Measurements from ENCODE around the gene ZNF644. TPM values are rescaled to one million over a fixed set of nuclear protein-coding genes. Genes with fewer than 3 reads are reported as not detected.
"Not testable (repeated sequence)": the region's sequence is repeated elsewhere in the genome, so short reads cannot be mapped to it uniquely, and the experiment has no call there.

The ZNF644 gene
- total RNA-seq, 1 experiment from 2014 or later = 39.6 TPM

DNA sequence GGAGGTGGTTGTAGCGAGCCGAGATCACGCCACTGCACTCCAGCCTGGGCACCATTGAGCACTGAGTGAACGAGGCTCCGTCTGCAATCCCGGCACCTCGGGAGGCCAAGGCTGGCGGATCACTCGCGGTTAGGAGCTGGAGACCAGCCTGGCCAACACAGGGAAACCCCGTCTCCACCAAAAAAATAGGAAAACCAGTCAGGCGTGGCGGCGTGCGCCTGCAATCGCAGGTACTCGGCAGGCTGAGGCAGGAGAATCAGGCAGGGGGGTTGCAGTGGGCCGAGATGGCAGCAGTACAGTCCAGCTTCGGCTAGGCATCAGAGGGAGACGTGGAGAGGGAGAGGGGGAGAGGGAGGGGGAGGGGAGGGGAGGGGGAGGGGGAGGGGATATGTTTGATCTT is 129.6 kb downstream of the ZNF644 start:
- H3K4me3 ChIP-seq (ENCODE audit: low read length); intact Hi-C loops (cut with micrococcal nuclease); H3K27me3 ChIP-seq (ENCODE audit: low read length); H3F3A ChIP-seq (ENCODE audit: low read length, unreplicated experiment); H3K36me3 ChIP-seq (ENCODE audit: low read depth, low read length); BruUV-seq (replicated peaks); CTCF ChIA-PET; H4K20me1 ChIP-seq (ENCODE audit: low read length); H3K79me2 ChIP-seq (ENCODE audit: low read length); H2AFZ ChIP-seq (ENCODE audit: low read length); H3K9me2 ChIP-seq (replicated peaks; ENCODE audit: low read length); H3K9ac ChIP-seq (ENCODE audit: low read length); H3K9me3 ChIP-seq (ENCODE audit: low read length); ATAC-seq; H3K27ac ChIP-seq (ENCODE audit: low read length); POLR2A ChIA-PET (ENCODE audit: unreplicated experiment); H3K4me2 ChIP-seq (ENCODE audit: low read length); DNase-seq; H3K4me1 ChIP-seq (ENCODE audit: insufficient read depth, low read length): not testable (repeated sequence)

DNA sequence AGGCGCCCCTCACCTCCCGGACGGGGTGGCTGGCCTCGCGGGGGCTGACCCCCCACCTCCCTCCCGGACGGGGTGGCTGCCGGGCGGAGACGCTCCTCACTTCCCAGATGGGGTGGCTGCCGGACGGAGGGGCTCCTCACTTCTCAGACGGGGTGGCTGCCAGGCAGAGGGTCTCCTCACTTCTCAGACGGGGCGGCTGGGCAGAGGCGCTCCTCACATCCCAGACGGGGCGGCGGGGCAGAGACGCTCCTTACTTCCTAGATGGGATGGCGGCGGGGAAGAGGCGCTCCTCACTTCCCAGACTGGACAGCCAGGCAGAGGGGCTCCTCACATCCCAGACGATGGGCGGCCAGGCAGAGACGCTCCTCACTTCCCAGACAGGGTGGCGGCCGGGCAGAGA is 130.1 kb downstream of the ZNF644 start:
- H3F3A ChIP-seq (ENCODE audit: low read length, unreplicated experiment); CTCF ChIA-PET; H3K27ac ChIP-seq (ENCODE audit: low read length); BruUV-seq (replicated peaks); H3K79me2 ChIP-seq (ENCODE audit: low read length); H3K36me3 ChIP-seq (ENCODE audit: low read depth, low read length); H3K4me2 ChIP-seq (ENCODE audit: low read length); H3K9ac ChIP-seq (ENCODE audit: low read length); H3K9me3 ChIP-seq (ENCODE audit: low read length); ATAC-seq; H3K4me1 ChIP-seq (ENCODE audit: insufficient read depth, low read length); POLR2A ChIA-PET (ENCODE audit: unreplicated experiment); H3K27me3 ChIP-seq (ENCODE audit: low read length); H2AFZ ChIP-seq (ENCODE audit: low read length); DNase-seq; intact Hi-C loops (cut with micrococcal nuclease); H3K9me2 ChIP-seq (replicated peaks; ENCODE audit: low read length); H3K4me3 ChIP-seq (ENCODE audit: low read length); H4K20me1 ChIP-seq (ENCODE audit: low read length): not testable (repeated sequence)

DNA sequence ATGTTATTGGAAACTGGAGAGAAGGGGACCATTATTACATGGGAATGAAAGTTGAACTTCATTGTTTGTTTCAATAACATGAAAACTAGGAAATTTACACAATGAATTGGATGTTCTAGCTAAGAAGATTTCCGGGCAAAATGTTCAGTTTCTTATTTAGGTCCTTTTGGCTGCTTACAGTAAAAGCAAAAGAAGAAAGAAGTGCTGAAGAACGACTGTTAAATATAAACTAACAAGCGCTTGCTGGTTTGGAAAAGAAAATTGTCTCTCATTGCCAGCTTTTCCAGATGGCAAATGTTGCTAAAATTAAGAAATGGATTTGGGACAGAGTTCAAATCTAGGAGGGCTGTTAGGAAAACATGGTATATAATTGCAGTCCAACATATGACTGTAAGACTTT is 139.6 kb downstream of the ZNF644 start:
- 0 out of 2 replicates have a peak, but pooled peaks cover 10% of the 10 kb centered on the region for H3K36me3 ChIP-seq (ENCODE audit: low read depth, low read length)
- no peak overlapping the region for H3K27ac ChIP-seq (ENCODE audit: low read length)
- ATAC-seq (no peak), DNase-seq (no peak)
- no TSS peak for BruUV-seq (replicated peaks)
- H3F3A ChIP-seq (ENCODE audit: low read length, unreplicated experiment) = no peaks in the 10 kb centered on the region
- H2AFZ ChIP-seq (ENCODE audit: low read length) = no peak overlapping the region
- POLR2A ChIA-PET (ENCODE audit: unreplicated experiment) = no interaction called here
- no peak overlapping the region for H3K4me2 ChIP-seq (ENCODE audit: low read length)
- intact Hi-C loops (cut with micrococcal nuclease) = no loop called here
- TF ChIP-seq EZH2 (IDR thresholded peaks at IDR 0.05; ENCODE audit: low read length, unreplicated experiment) (no peak), EZH2phosphoT487 (IDR thresholded peaks at IDR 0.05; ENCODE audit: borderline replicate concordance, low read length) (no peak)
- TF ChIP-seq, protein P1, sequence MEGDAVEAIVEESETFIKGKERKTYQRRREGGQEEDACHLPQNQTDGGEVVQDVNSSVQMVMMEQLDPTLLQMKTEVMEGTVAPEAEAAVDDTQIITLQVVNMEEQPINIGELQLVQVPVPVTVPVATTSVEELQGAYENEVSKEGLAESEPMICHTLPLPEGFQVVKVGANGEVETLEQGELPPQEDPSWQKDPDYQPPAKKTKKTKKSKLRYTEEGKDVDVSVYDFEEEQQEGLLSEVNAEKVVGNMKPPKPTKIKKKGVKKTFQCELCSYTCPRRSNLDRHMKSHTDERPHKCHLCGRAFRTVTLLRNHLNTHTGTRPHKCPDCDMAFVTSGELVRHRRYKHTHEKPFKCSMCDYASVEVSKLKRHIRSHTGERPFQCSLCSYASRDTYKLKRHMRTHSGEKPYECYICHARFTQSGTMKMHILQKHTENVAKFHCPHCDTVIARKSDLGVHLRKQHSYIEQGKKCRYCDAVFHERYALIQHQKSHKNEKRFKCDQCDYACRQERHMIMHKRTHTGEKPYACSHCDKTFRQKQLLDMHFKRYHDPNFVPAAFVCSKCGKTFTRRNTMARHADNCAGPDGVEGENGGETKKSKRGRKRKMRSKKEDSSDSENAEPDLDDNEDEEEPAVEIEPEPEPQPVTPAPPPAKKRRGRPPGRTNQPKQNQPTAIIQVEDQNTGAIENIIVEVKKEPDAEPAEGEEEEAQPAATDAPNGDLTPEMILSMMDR (conservative IDR thresholded peaks at IDR 0.05; ENCODE audit: low read depth, low read length) = no peak
- H3K4me3 ChIP-seq (ENCODE audit: low read length) = no peak overlapping the region
- no peaks in the 10 kb centered on the region for H3K9me2 ChIP-seq (replicated peaks; ENCODE audit: low read length)
- H3K9ac ChIP-seq (ENCODE audit: low read length) = no peak overlapping the region
- H3K27me3 ChIP-seq (ENCODE audit: low read length) = no peaks in the 10 kb centered on the region
- CTCF ChIA-PET = no interaction called here
- no peaks in the 10 kb centered on the region for H3K4me1 ChIP-seq (ENCODE audit: insufficient read depth, low read length)
- peaks cover 8% of the 10 kb centered on the region; the same call in 1 of the 2 replicates for H3K9me3 ChIP-seq (ENCODE audit: low read length)
- H4K20me1 ChIP-seq (ENCODE audit: low read length) = no peaks in the 10 kb centered on the region
- no peaks in the 10 kb centered on the region for H3K79me2 ChIP-seq (ENCODE audit: low read length)

DNA sequence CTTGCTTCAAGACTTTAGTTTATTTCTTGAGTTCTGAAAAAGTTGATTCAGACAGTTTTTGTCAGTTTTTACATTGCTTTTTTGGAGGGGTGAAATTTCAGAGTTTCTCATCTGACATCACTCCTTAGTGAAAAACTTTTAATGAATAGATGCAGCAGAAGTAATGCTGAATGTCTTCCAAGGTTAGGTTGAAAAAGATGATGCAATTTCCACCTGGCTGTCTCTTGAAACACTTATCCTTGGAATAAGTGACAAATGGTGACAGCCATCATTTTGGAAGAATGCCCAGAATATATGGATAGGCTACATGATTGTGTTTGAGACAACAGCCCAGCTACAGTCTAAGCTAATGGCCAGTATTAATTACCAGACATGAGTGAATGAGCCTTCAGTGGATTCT is 140.8 kb downstream of the ZNF644 start:
- no peak overlapping the region for H2AFZ ChIP-seq (ENCODE audit: low read length)
- ChIA-PET CTCF (no interaction called here), POLR2A (ENCODE audit: unreplicated experiment) (no interaction called here)
- H3K9me2 ChIP-seq (replicated peaks; ENCODE audit: low read length) = no peaks in the 10 kb centered on the region
- H3K27me3 ChIP-seq (ENCODE audit: low read length) = no peaks in the 10 kb centered on the region
- DNase-seq (no peak), ATAC-seq (no peak)
- no peaks in the 10 kb centered on the region for H3K79me2 ChIP-seq (ENCODE audit: low read length)
- H4K20me1 ChIP-seq (ENCODE audit: low read length) = no peaks in the 10 kb centered on the region
- H3K9ac ChIP-seq (ENCODE audit: low read length) = no peak overlapping the region
- TF ChIP-seq EZH2phosphoT487 (IDR thresholded peaks at IDR 0.05; ENCODE audit: borderline replicate concordance, low read length) (no peak), EZH2 (IDR thresholded peaks at IDR 0.05; ENCODE audit: low read length, unreplicated experiment) (no peak)
- TF ChIP-seq, protein P1 (conservative IDR thresholded peaks at IDR 0.05; ENCODE audit: low read depth, low read length) = no peak
- H3K36me3 ChIP-seq (ENCODE audit: low read depth, low read length) = 0 out of 2 replicates have a peak, but pooled peaks cover 10% of the 10 kb centered on the region
- no peak overlapping the region for H3K4me2 ChIP-seq (ENCODE audit: low read length)
- intact Hi-C loops (cut with micrococcal nuclease) = no loop called here
- BruUV-seq (replicated peaks) = no TSS peak
- H3F3A ChIP-seq (ENCODE audit: low read length, unreplicated experiment) = no peaks in the 10 kb centered on the region
- H3K9me3 ChIP-seq (ENCODE audit: low read length) = peaks cover 8% of the 10 kb centered on the region; the same call in 1 of the 2 replicates
- no peaks in the 10 kb centered on the region for H3K4me1 ChIP-seq (ENCODE audit: insufficient read depth, low read length)
- no peak overlapping the region for H3K4me3 ChIP-seq (ENCODE audit: low read length)
- H3K27ac ChIP-seq (ENCODE audit: low read length) = no peak overlapping the region

Data from PC-3 (cell line).